Thyroid gland (tissue), 4 donors: ENCODE data around the gene GTF2A1.

Source experiments
- CTCF ChIP-seq, 6 experiments: fragments of 200-600 bp in 3 of 6; fragments of 450-650 bp in 3 of 6; sonication (generic) in 3 of 6; IDR thresholded peaks; one replicate each; pipeline ENCODE4 v1.5.1; 2016 to 2019; ENCODE audit warnings: antibody characterized with exemption in 6 of 6, mild to moderate bottlenecking in 2 of 6, inconsistent platforms in 1 of 6, moderate library complexity in 1 of 6
- POLR2A ChIP-seq, 2 donors: fragments of 450-650 bp; IDR thresholded peaks; one replicate each; pipeline ENCODE4 v1.6.1; 2017; ENCODE audit warnings: antibody characterized with exemption in 2 of 2, mild to moderate bottlenecking in 2 of 2, moderate library complexity in 1 of 2

GRCh38 chr14:81233615-81234014, 12.9 kb upstream of the GTF2A1 start:
- TF ChIP-seq CTCF (IDR thresholded peaks at IDR 0.05) (no peak), POLR2A (IDR thresholded peaks at IDR 0.05) (no peak)
